GM21515 (cell line): ENCODE results near the gene OPA3.
"Not testable (repeated sequence)": the region's sequence is repeated elsewhere in the genome, so short reads cannot be mapped to it uniquely, and the experiment has no call there.

Source experiments
- ATAC-seq: cut with Tn5 transposase; IDR thresholded peaks from one replicate; pipeline ENCODE4 v1.9.1; 2021; ENCODE audit not compliant: unreplicated experiment

OPA3 gene

GRCh38 chr19:45584332-45585157 lies at the start of gene OPA3:
Gene OPA3 (minus strand): TSS chr19:45584802. CDS start chr19:45584764, 38 bp downstream.
- ATAC-seq = peak; percentile 81

- ATAC-seq = no peak
These were observed 48.0 kb upstream of the OPA3 start for GRCh38 chr19:45632468-45633196.

- ATAC-seq = no peak
These were observed 45.9 kb upstream of the OPA3 start for GRCh38 chr19:45630463-45630862.

GRCh38 chr19:45629704-45630103 lies 45.1 kb upstream of the OPA3 start:
- ATAC-seq = no peak

GRCh38 chr19:45628219-45628618 lies 43.6 kb upstream of the OPA3 start:
- not testable (repeated sequence) for ATAC-seq

- ATAC-seq = no peak
These were observed 39.4 kb upstream of the OPA3 start for GRCh38 chr19:45623984-45624383.

GRCh38 chr19:45621976-45622503 lies 37.4 kb upstream of the OPA3 start:
- no peak for ATAC-seq

- no peak for ATAC-seq
These were observed 36.8 kb upstream of the OPA3 start for GRCh38 chr19:45621389-45621788.

GRCh38 chr19:45616704-45617017 lies 32.1 kb upstream of the OPA3 start:
- ATAC-seq = no peak

GRCh38 chr19:45615795-45616703 lies 31.4 kb upstream of the OPA3 start:
- ATAC-seq = peak; percentile 48

GRCh38 chr19:45615056-45615455 lies 30.5 kb upstream of the OPA3 start:
- not testable (repeated sequence) for ATAC-seq

- peak; percentile 43 for ATAC-seq
These were observed 29.5 kb upstream of the OPA3 start for GRCh38 chr19:45613926-45614725.

GRCh38 chr19:45608948-45609347 lies 24.3 kb upstream of the OPA3 start:
- no peak for ATAC-seq

- ATAC-seq = no peak
These were observed 22.7 kb upstream of the OPA3 start for GRCh38 chr19:45607071-45608029.

- no peak for ATAC-seq
These were observed 17.1 kb upstream of the OPA3 start, which contains the start of gene GPR4 for GRCh38 chr19:45601524-45602374. Gene GPR4 (minus strand): TSS chr19:45602212. CDS start chr19:45591866, 10,346 bp downstream.

- no peak for ATAC-seq
These were observed 16.5 kb upstream of the OPA3 start for GRCh38 chr19:45601115-45601514.

- no peak for ATAC-seq
These were observed 15.8 kb upstream of the OPA3 start for GRCh38 chr19:45600340-45600885.

GRCh38 chr19:45599286-45599685 lies 14.7 kb upstream of the OPA3 start:
- ATAC-seq = no peak
